ENCODE data around the gene HTRA2.

HTRA2 gene

GRCh38 chr2:74552914-74553811, 23.4 kb downstream of the HTRA2 start:
- Histone ChIP-seq H3K27me3 (replicated peaks; ENCODE audit: control insufficient read depth, insufficient read depth, low read length, poor library complexity, severe bottlenecking) (peaks cover 17% of the 10 kb centered on the region), H3K4me3 (ENCODE audit: insufficient read depth, low read depth, low read length, poor library complexity, severe bottlenecking) (no peak overlapping the region), H3K27ac (ENCODE audit: insufficient read depth, low read length, poor library complexity, severe bottlenecking) (no peak overlapping the region), H3K4me1 (ENCODE audit: control insufficient read depth, insufficient read depth, low read length, poor library complexity, severe bottlenecking) (peaks cover 24% of the 10 kb centered on the region), H3K9me3 (ENCODE audit: control insufficient read depth, low read length) (no peaks in the 10 kb centered on the region), H3K36me3 (ENCODE audit: control insufficient read depth, insufficient read depth, low read length) (peaks cover 9% of the 10 kb centered on the region)
- no peak for DNase-seq

- Histone ChIP-seq H3K9me3 (ENCODE audit: control insufficient read depth, low read length) (no peaks in the 10 kb centered on the region), H3K27ac (ENCODE audit: insufficient read depth, low read length, poor library complexity, severe bottlenecking) (peak within 1 kb of the TSS; percentile 70), H3K4me3 (ENCODE audit: insufficient read depth, low read depth, low read length, poor library complexity, severe bottlenecking) (peak within 1 kb of the TSS; percentile 68), H3K27me3 (replicated peaks; ENCODE audit: control insufficient read depth, insufficient read depth, low read length, poor library complexity, severe bottlenecking) (peaks cover 7% of the 10 kb centered on the region), H3K36me3 (ENCODE audit: control insufficient read depth, insufficient read depth, low read length) (peaks cover 9% of the 10 kb centered on the region), H3K4me1 (ENCODE audit: control insufficient read depth, insufficient read depth, low read length, poor library complexity, severe bottlenecking) (peaks cover 22% of the 10 kb centered on the region)
- DNase-seq: peak; percentile 69 to 79 (median 75)
Measured at GRCh38 chr2:74553892-74554819, 24.4 kb downstream of the HTRA2 start, which contains the start of the genes DOK1 and LOXL3. Gene DOK1, plus strand, starts transcription at chr2:74554720. Its CDS starts 35 bp downstream, at chr2:74554755. Gene LOXL3, minus strand, starts transcription at chr2:74553942. Its CDS starts 1,308 bp downstream, at chr2:74552634.

GRCh38 chr2:74554820-74555531, 25.2 kb downstream of the HTRA2 start:
- peak in 1 of 3 donors; percentile 25 for DNase-seq
- no peaks in the 10 kb centered on the region for H3K27me3 ChIP-seq (replicated peaks; ENCODE audit: control insufficient read depth, insufficient read depth, low read length, poor library complexity, severe bottlenecking)
- peak overlapping the region; percentile 70 for H3K27ac ChIP-seq (ENCODE audit: insufficient read depth, low read length, poor library complexity, severe bottlenecking)
- H3K4me1 ChIP-seq (ENCODE audit: control insufficient read depth, insufficient read depth, low read length, poor library complexity, severe bottlenecking): peaks cover 19% of the 10 kb centered on the region
- H3K9me3 ChIP-seq (ENCODE audit: control insufficient read depth, low read length): no peaks in the 10 kb centered on the region
- peak overlapping the region; percentile 68 for H3K4me3 ChIP-seq (ENCODE audit: insufficient read depth, low read depth, low read length, poor library complexity, severe bottlenecking)
- peaks cover 9% of the 10 kb centered on the region for H3K36me3 ChIP-seq (ENCODE audit: control insufficient read depth, insufficient read depth, low read length)

GRCh38 chr2:74555610-74556103, 25.9 kb downstream of the HTRA2 start:
- H3K36me3 ChIP-seq (ENCODE audit: control insufficient read depth, insufficient read depth, low read length): peaks cover 9% of the 10 kb centered on the region
- no peak for DNase-seq
- H3K4me3 ChIP-seq (ENCODE audit: insufficient read depth, low read depth, low read length, poor library complexity, severe bottlenecking): peak overlapping the region; percentile 68
- H3K4me1 ChIP-seq (ENCODE audit: control insufficient read depth, insufficient read depth, low read length, poor library complexity, severe bottlenecking): peaks cover 19% of the 10 kb centered on the region
- H3K27me3 ChIP-seq (replicated peaks; ENCODE audit: control insufficient read depth, insufficient read depth, low read length, poor library complexity, severe bottlenecking): no peaks in the 10 kb centered on the region
- H3K9me3 ChIP-seq (ENCODE audit: control insufficient read depth, low read length): no peaks in the 10 kb centered on the region
- no peak overlapping the region for H3K27ac ChIP-seq (ENCODE audit: insufficient read depth, low read length, poor library complexity, severe bottlenecking)

GRCh38 chr2:74556159-74556558, 26.4 kb downstream of the HTRA2 start:
- Histone ChIP-seq H3K4me1 (ENCODE audit: control insufficient read depth, insufficient read depth, low read length, poor library complexity, severe bottlenecking) (peaks cover 19% of the 10 kb centered on the region), H3K4me3 (ENCODE audit: insufficient read depth, low read depth, low read length, poor library complexity, severe bottlenecking) (no peak overlapping the region), H3K9me3 (ENCODE audit: control insufficient read depth, low read length) (no peaks in the 10 kb centered on the region), H3K27ac (ENCODE audit: insufficient read depth, low read length, poor library complexity, severe bottlenecking) (no peak overlapping the region), H3K27me3 (replicated peaks; ENCODE audit: control insufficient read depth, insufficient read depth, low read length, poor library complexity, severe bottlenecking) (no peaks in the 10 kb centered on the region), H3K36me3 (ENCODE audit: control insufficient read depth, insufficient read depth, low read length) (peaks cover 9% of the 10 kb centered on the region)
- no peak for DNase-seq

GRCh38 chr2:74556831-74557370, 27.2 kb downstream of the HTRA2 start:
- no peak overlapping the region for H3K27ac ChIP-seq (ENCODE audit: insufficient read depth, low read length, poor library complexity, severe bottlenecking)
- H3K4me3 ChIP-seq (ENCODE audit: insufficient read depth, low read depth, low read length, poor library complexity, severe bottlenecking): no peak overlapping the region
- H3K36me3 ChIP-seq (ENCODE audit: control insufficient read depth, insufficient read depth, low read length): peaks cover 9% of the 10 kb centered on the region
- no peak for DNase-seq
- H3K9me3 ChIP-seq (ENCODE audit: control insufficient read depth, low read length): no peaks in the 10 kb centered on the region
- no peaks in the 10 kb centered on the region for H3K27me3 ChIP-seq (replicated peaks; ENCODE audit: control insufficient read depth, insufficient read depth, low read length, poor library complexity, severe bottlenecking)
- H3K4me1 ChIP-seq (ENCODE audit: control insufficient read depth, insufficient read depth, low read length, poor library complexity, severe bottlenecking): peaks cover 19% of the 10 kb centered on the region

GRCh38 chr2:74558284-74559230, 28.8 kb downstream of the HTRA2 start:
- H3K4me1 ChIP-seq (ENCODE audit: control insufficient read depth, insufficient read depth, low read length, poor library complexity, severe bottlenecking): peaks cover 19% of the 10 kb centered on the region
- H3K27me3 ChIP-seq (replicated peaks; ENCODE audit: control insufficient read depth, insufficient read depth, low read length, poor library complexity, severe bottlenecking): peaks cover under 1% of the 10 kb centered on the region
- H3K4me3 ChIP-seq (ENCODE audit: insufficient read depth, low read depth, low read length, poor library complexity, severe bottlenecking): no peak overlapping the region
- DNase-seq: no peak
- no peak overlapping the region for H3K27ac ChIP-seq (ENCODE audit: insufficient read depth, low read length, poor library complexity, severe bottlenecking)
- no peaks in the 10 kb centered on the region for H3K9me3 ChIP-seq (ENCODE audit: control insufficient read depth, low read length)
- peaks cover 9% of the 10 kb centered on the region for H3K36me3 ChIP-seq (ENCODE audit: control insufficient read depth, insufficient read depth, low read length)

- Histone ChIP-seq H3K4me1 (ENCODE audit: control insufficient read depth, insufficient read depth, low read length, poor library complexity, severe bottlenecking) (peaks cover 14% of the 10 kb centered on the region), H3K36me3 (ENCODE audit: control insufficient read depth, insufficient read depth, low read length) (peaks cover 9% of the 10 kb centered on the region), H3K4me3 (ENCODE audit: insufficient read depth, low read depth, low read length, poor library complexity, severe bottlenecking) (no peak overlapping the region), H3K27me3 (replicated peaks; ENCODE audit: control insufficient read depth, insufficient read depth, low read length, poor library complexity, severe bottlenecking) (peaks cover 3% of the 10 kb centered on the region), H3K27ac (ENCODE audit: insufficient read depth, low read length, poor library complexity, severe bottlenecking) (no peak overlapping the region), H3K9me3 (ENCODE audit: control insufficient read depth, low read length) (no peaks in the 10 kb centered on the region)
- no peak for DNase-seq
Measured at GRCh38 chr2:74559912-74560311, 30.2 kb downstream of the HTRA2 start.
